Left ventricle myocardium inferior (tissue), 1 donor: Measurements from ENCODE around the gene SMYD3. TPM values are rescaled to one million over a fixed set of nuclear protein-coding genes. Genes with fewer than 3 reads are reported as not detected.

Experiments
- DNase-seq: peaks from one replicate; pipeline ENCODE4 v3.0.0-alpha.2; 2020
- H3K27ac ChIP-seq: fragments of 200-600 bp; replicated peaks from 2 replicates; pipeline ENCODE4 v1.8.0; 2021
- H3K27me3 ChIP-seq: fragments of 200-600 bp; 2 replicates; pipeline ENCODE4 v1.8.0; 2021; ENCODE audit warnings: low read depth
- H3K36me3 ChIP-seq: fragments of 200-600 bp; 2 replicates; pipeline ENCODE4 v1.8.0; 2021
- H3K4me1 ChIP-seq: fragments of 200-600 bp; 2 replicates; pipeline ENCODE4 v1.8.0; 2021
- H3K4me3 ChIP-seq: fragments of 200-600 bp; 2 replicates; pipeline ENCODE4 v1.8.0; 2021; ENCODE audit warnings: mild to moderate bottlenecking, moderate library complexity
- H3K9me3 ChIP-seq: fragments of 200-600 bp; replicated peaks from 2 replicates; pipeline ENCODE4 v1.8.0; 2021
- intact Hi-C: fragments of 100-400 bp; cut with micrococcal nuclease; formaldehyde crosslinking; loops from one replicate; pipeline ENCODE4 v1.11.0; 2022
- total RNA-seq: library from RNA; stranded (reverse); fragmentation: NEBNext Ultra II Directional; extraction: Animal tissue kit (Norgen Biotek cat#: 25700); gene quantifications from one replicate; pipeline ENCODE4 v1.2.1, GENCODE V29; 2021
- TF ChIP-seq, protein P1 (sequence below): fragments of 200-600 bp; IDR thresholded peaks from 2 replicates; pipeline ENCODE4 v1.8.0; 2021; ENCODE audit warnings: antibody characterized with exemption, mild to moderate bottlenecking, borderline replicate concordance
- donor health status: DM: no; HTN: yes; CAD: no; lungs with severe emphysema.

The SMYD3 gene
- total RNA-seq, 1 donor from 2014 or later, result 9.9 TPM

DNA sequence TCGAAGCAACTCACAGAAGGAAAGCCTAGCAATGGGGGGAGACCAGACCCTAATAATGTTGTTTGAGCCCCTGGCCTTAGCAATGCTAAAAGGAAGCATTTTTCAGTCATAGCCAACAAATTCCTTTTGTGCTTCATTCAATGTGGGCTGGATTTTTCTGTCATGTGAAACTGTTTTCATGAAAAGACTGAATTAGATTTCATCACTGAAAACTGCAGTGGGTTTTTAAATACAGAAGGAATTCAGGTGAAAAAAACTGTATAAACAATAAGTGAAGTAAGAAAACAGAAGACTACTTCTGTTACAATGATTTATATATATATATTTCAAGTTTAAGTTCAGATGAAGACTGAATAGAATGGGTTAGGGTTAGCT is 204.8 kb downstream of the SMYD3 start:
- Histone ChIP-seq H3K4me3 (no peak overlapping the region), H3K4me1 (peaks cover 7% of the 10 kb centered on the region), H3K36me3 (no peaks in the 10 kb centered on the region), H3K27ac (no peak overlapping the region), H3K27me3 (no peaks in the 10 kb centered on the region), H3K9me3 (no peaks in the 10 kb centered on the region)
- no peak for DNase-seq
- TF ChIP-seq, protein P1, sequence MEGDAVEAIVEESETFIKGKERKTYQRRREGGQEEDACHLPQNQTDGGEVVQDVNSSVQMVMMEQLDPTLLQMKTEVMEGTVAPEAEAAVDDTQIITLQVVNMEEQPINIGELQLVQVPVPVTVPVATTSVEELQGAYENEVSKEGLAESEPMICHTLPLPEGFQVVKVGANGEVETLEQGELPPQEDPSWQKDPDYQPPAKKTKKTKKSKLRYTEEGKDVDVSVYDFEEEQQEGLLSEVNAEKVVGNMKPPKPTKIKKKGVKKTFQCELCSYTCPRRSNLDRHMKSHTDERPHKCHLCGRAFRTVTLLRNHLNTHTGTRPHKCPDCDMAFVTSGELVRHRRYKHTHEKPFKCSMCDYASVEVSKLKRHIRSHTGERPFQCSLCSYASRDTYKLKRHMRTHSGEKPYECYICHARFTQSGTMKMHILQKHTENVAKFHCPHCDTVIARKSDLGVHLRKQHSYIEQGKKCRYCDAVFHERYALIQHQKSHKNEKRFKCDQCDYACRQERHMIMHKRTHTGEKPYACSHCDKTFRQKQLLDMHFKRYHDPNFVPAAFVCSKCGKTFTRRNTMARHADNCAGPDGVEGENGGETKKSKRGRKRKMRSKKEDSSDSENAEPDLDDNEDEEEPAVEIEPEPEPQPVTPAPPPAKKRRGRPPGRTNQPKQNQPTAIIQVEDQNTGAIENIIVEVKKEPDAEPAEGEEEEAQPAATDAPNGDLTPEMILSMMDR, result no peak
- intact Hi-C loops, result no loop called here

DNA sequence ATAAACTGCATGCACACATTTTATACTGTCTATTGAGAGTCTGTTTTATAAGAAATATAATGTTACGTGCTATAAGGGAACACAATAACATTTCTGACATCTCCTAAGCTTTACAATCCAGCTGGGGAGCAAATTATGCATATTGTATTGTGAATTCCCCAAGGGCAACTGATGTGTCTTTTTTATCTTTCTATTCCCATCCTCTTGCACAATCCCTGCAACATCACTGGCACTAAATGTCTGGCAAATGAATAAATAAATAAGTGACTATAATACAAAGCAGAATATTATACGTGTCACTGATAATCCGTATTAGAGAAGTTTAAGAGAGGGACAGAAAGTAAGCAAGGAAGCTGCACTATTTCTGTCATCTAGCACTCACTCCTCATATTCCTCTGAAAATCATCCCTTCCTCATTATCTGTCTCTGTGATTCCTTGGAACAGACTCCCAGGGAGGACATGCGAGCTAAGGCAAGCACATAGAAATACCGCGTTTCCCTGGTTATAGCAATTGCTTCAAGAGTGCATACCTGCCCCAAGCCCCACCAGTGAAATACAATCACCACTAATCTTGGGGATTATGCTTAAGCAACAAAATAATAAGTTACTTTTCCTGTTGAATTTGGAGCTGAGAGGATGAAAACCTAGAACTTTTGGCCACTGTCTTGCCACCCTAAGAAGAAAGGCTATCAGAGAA is 205.4 kb downstream of the SMYD3 start:
- no peak for DNase-seq
- H3K4me3 ChIP-seq, result no peak overlapping the region
- peaks cover 11% of the 10 kb centered on the region for H3K4me1 ChIP-seq
- no peak overlapping the region for H3K27ac ChIP-seq
- H3K27me3 ChIP-seq, result no peaks in the 10 kb centered on the region
- H3K36me3 ChIP-seq, result no peaks in the 10 kb centered on the region
- H3K9me3 ChIP-seq, result no peaks in the 10 kb centered on the region
- intact Hi-C loops, result no loop called here
- TF ChIP-seq, protein P1, result no peak

DNA sequence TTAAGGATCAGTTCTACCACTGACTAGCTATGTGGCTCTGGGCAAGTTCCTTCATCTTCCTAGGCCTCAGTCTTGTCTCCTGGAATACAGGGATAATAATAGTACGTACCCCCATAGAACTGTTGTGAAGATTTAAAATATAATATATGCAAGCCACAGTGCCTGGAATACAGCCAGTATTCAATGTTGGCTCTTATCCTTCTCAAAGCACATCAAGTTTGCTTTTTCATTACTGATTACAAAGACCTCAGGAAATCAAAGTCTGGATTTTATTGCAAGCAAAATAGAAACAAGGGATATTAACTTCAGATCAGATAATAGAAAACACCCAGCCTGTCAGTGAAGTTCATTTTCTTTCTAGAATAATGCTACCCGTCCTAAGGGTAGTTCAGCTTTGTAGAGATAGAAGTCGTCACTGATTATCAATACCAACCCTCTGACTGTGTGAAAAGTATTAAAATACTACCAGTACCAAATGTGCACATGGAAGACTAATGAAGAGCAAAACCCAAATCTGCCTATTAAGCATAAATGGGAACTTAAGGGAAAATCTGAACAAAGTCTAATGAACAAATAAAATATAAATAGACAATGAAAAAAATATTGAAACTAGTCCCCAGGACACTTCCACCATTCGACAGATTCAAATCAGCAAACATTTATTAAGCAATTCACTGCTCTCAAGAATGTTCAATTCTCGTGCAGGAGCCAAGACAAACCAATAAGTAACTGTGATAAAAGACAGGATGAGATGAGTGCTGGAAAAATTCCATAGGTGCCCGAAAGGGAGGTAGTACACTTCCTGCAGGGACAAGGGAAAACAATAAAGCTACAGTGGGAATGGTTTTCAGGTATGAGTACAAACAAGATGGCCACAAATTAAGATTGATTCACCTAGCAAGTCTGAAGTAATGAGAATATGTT is 206.2 kb downstream of the SMYD3 start:
- intact Hi-C loops, result no loop called here
- DNase-seq, result no peak
- Histone ChIP-seq H3K27me3 (no peaks in the 10 kb centered on the region), H3K36me3 (no peaks in the 10 kb centered on the region), H3K4me3 (no peak overlapping the region), H3K27ac (no peak overlapping the region), H3K9me3 (no peaks in the 10 kb centered on the region), H3K4me1 (peaks cover 13% of the 10 kb centered on the region)
- TF ChIP-seq, protein P1, result no peak

DNA sequence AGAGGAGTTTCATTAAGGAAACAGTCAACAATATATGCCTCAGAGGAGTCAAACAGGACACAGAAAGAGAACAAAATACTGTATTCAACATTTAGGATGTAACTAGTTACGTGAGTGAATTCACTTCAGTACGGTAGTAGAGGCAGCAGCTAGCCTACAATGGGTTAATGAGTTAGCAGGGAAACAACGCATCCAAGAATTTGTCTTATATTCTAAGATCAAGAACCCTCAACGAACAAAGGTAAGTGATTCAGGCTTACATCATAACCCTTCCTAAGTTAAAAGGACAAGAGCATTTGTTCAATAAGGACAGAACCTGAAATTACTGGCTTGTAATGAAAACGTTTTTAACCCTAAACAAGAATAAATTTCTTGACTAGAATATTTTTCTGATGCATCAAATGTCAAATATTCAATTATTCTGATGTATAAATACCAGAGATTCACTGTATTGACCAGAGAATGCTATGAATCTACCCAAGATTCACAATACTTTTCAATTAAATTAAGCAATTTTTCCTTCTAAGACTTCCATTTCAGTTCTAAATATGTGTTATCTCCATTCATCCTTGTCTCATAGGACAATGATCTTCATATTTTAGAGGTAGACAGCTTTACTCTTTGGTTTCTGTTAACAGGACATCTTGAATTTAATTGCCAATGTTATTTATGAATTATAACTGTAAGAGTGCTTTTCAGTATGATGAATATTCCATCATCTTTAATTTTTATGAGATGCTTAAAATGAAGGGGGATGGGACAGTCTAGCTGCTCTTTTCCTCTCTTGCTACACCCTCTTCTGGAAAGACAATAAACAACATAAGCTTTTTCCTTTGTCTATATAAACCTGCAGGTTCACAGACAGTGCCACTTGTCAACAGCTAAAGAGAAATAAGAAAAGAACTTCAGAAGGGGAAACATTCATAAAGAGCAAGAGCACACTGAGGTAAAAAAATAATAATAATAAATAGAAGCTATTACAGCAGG is 209.5 kb downstream of the SMYD3 start:
- Histone ChIP-seq H3K27ac (no peak overlapping the region), H3K27me3 (no peaks in the 10 kb centered on the region), H3K4me3 (no peak overlapping the region), H3K36me3 (no peaks in the 10 kb centered on the region), H3K9me3 (no peaks in the 10 kb centered on the region), H3K4me1 (peaks cover 13% of the 10 kb centered on the region)
- intact Hi-C loops, result no loop called here
- DNase-seq, result no peak
- TF ChIP-seq, protein P1, result no peak

DNA sequence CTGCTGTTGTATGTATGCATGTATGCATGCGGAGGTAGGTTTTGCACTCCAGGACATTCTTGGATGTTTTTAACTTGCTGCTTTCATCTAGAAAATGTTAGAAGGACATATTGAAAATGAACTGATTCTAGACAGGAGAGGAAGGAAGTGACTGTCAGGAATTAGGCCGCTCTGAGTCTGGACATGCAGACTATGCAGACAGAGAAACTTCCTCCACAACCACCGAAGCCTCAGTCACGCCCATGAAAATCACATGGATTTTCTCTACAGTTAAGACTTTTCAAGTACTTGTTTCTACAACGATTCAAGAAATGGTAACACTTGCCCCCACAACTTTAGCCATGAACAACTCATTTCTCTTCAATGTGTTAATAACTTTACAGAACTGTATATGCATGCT is 211.1 kb downstream of the SMYD3 start:
- H3K9me3 ChIP-seq, result no peaks in the 10 kb centered on the region
- DNase-seq, result no peak
- H3K4me1 ChIP-seq, result peaks cover 9% of the 10 kb centered on the region
- TF ChIP-seq, protein P1, result no peak
- H3K36me3 ChIP-seq, result no peaks in the 10 kb centered on the region
- H3K4me3 ChIP-seq, result no peak overlapping the region
- intact Hi-C loops, result no loop called here
- H3K27ac ChIP-seq, result no peak overlapping the region
- H3K27me3 ChIP-seq, result no peaks in the 10 kb centered on the region
